Measurements from ENCODE around the gene SSTR4. TPM values are rescaled to one million over a fixed set of nuclear protein-coding genes. Genes with fewer than 3 reads are reported as not detected.

The SSTR4 gene
- total RNA-seq, 2 donors from 2014 or later = not detected

- H3K4me1 ChIP-seq = no peaks in the 10 kb centered on the region
- no peak for DNase-seq (ENCODE audit: low spot score)
- no peaks in the 10 kb centered on the region for H3K27me3 ChIP-seq
- H3K9me3 ChIP-seq = no peaks in the 10 kb centered on the region
- H3K27ac ChIP-seq = no peak overlapping the region
- no peak overlapping the region for H3K4me3 ChIP-seq
- TF ChIP-seq, protein P1, sequence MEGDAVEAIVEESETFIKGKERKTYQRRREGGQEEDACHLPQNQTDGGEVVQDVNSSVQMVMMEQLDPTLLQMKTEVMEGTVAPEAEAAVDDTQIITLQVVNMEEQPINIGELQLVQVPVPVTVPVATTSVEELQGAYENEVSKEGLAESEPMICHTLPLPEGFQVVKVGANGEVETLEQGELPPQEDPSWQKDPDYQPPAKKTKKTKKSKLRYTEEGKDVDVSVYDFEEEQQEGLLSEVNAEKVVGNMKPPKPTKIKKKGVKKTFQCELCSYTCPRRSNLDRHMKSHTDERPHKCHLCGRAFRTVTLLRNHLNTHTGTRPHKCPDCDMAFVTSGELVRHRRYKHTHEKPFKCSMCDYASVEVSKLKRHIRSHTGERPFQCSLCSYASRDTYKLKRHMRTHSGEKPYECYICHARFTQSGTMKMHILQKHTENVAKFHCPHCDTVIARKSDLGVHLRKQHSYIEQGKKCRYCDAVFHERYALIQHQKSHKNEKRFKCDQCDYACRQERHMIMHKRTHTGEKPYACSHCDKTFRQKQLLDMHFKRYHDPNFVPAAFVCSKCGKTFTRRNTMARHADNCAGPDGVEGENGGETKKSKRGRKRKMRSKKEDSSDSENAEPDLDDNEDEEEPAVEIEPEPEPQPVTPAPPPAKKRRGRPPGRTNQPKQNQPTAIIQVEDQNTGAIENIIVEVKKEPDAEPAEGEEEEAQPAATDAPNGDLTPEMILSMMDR (IDR thresholded peaks at IDR 0.05) = no peak
- H3K36me3 ChIP-seq = no peaks in the 10 kb centered on the region
These were observed 34.0 kb downstream of the SSTR4 start for GRCh38 chr20:23069108-23069507.

DNA sequence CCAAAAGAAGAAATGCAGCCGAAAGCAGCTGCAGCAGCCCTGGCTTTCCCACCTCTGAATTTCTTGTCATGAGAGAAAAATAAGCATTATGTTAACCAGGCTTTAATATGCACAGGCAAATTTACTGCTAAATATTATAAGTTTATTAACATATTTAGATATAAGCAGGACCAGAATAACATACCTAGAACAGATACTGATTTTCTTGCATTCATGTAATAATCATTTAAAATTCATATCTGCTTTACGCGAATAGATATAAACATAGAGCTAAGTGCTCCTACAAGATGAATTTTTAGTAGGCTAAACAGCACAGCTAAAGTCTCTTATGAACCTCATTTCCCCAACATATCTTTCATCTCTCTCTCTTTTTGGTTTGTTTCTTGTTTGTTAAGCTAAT, 36.3 kb downstream of the SSTR4 start:
- H3K4me1 ChIP-seq = no peaks in the 10 kb centered on the region
- no peak overlapping the region for H3K27ac ChIP-seq
- no peak overlapping the region for H3K4me3 ChIP-seq
- H3K27me3 ChIP-seq = no peaks in the 10 kb centered on the region
- DNase-seq (ENCODE audit: low spot score) = no peak
- H3K9me3 ChIP-seq = no peaks in the 10 kb centered on the region
- no peaks in the 10 kb centered on the region for H3K36me3 ChIP-seq
- TF ChIP-seq, protein P1 (IDR thresholded peaks at IDR 0.05) = no peak

DNA sequence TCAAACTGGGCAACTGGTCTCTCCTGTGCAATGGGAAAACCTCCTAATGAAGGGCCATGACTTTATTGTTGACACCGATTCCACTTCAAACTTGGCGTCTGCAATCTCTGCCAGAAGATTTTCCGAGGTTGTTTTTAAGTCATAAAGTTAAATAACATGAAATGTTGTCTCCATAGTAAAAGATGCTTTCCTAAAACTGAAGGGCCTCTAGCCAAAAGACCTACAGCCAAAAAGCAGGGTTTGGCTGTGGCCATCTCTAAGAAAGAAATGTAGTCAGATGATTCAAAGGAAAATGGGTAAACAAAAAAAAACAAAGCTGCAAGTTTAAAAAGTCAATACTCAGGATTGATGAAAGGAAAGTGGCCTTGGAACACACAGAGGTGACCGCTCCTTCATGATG, 36.9 kb downstream of the SSTR4 start:
- Histone ChIP-seq H3K36me3 (no peaks in the 10 kb centered on the region), H3K27ac (no peak overlapping the region), H3K9me3 (no peaks in the 10 kb centered on the region), H3K4me1 (no peaks in the 10 kb centered on the region), H3K27me3 (no peaks in the 10 kb centered on the region), H3K4me3 (no peak overlapping the region)
- TF ChIP-seq, protein P1 (IDR thresholded peaks at IDR 0.05) = no peak
- no peak for DNase-seq (ENCODE audit: low spot score)

- DNase-seq (ENCODE audit: low spot score) = no peak
These were observed 37.9 kb downstream of the SSTR4 start for GRCh38 chr20:23072892-23073586.

GRCh38 chr20:23074052-23074451, 38.9 kb downstream of the SSTR4 start:
- H3K9me3 ChIP-seq = no peaks in the 10 kb centered on the region
- H3K27me3 ChIP-seq = no peaks in the 10 kb centered on the region
- TF ChIP-seq, protein P1 (IDR thresholded peaks at IDR 0.05) = no peak
- H3K36me3 ChIP-seq = no peaks in the 10 kb centered on the region
- no peak overlapping the region for H3K4me3 ChIP-seq
- peaks cover 0 to 4% of the 10 kb centered on the region in 2 donors for H3K4me1 ChIP-seq
- no peak for DNase-seq (ENCODE audit: low spot score)
- no peak overlapping the region for H3K27ac ChIP-seq

More at GRCh38 chr20:23072892-23073586, 37.9 kb downstream of the SSTR4 start:
- Histone ChIP-seq H3K4me3 (no peak overlapping the region), H3K27ac (no peak overlapping the region), H3K36me3 (no peaks in the 10 kb centered on the region), H3K27me3 (no peaks in the 10 kb centered on the region), H3K4me1 (no peaks in the 10 kb centered on the region), H3K9me3 (no peaks in the 10 kb centered on the region)
- TF ChIP-seq, protein P1 (IDR thresholded peaks at IDR 0.05) = no peak

GRCh38 chr20:23077277-23077676, 42.2 kb downstream of the SSTR4 start:
- Histone ChIP-seq H3K4me1 (peaks cover 0 to 11% of the 10 kb centered on the region in 2 donors), H3K27me3 (no peaks in the 10 kb centered on the region), H3K36me3 (no peaks in the 10 kb centered on the region), H3K4me3 (no peak overlapping the region), H3K9me3 (no peaks in the 10 kb centered on the region), H3K27ac (no peak overlapping the region)
- TF ChIP-seq, protein P1 (IDR thresholded peaks at IDR 0.05) = no peak
- DNase-seq (ENCODE audit: low spot score) = no peak
